HS-27A (cell line): ENCODE measurements around the gene CDCP1.

Source experiments
- DNase-seq: peaks from one replicate; pipeline ENCODE4 v3.0.0-alpha.2; 2012; ENCODE audit warnings: low read depth, missing footprints

Gene CDCP1

GRCh38 chr3:45110509-45110833, 35.7 kb downstream of the CDCP1 start:
- DNase-seq, result no peak

GRCh38 chr3:45109771-45110508, 36.2 kb downstream of the CDCP1 start:
- DNase-seq, result no peak

- no peak for DNase-seq
Observed at GRCh38 chr3:45106874-45107273, 39.3 kb downstream of the CDCP1 start.

GRCh38 chr3:45105855-45106671, 40.1 kb downstream of the CDCP1 start:
- DNase-seq, result peak; percentile 67

- DNase-seq, result no peak
Observed at GRCh38 chr3:45104715-45105711, 41.2 kb downstream of the CDCP1 start.

GRCh38 chr3:45103753-45104714, 42.1 kb downstream of the CDCP1 start:
- no peak for DNase-seq

- no peak for DNase-seq
Observed at GRCh38 chr3:45103334-45103733, 42.8 kb downstream of the CDCP1 start.

GRCh38 chr3:45100981-45101407, 45.2 kb downstream of the CDCP1 start:
- DNase-seq, result no peak

GRCh38 chr3:45098310-45098709, 47.9 kb downstream of the CDCP1 start:
- DNase-seq, result no peak

- no peak for DNase-seq
Observed at GRCh38 chr3:45097296-45097883, 48.8 kb downstream of the CDCP1 start.

- DNase-seq, result no peak
Observed at GRCh38 chr3:45095916-45096526, 50.2 kb downstream of the CDCP1 start.

GRCh38 chr3:45093176-45093575, 53.0 kb downstream of the CDCP1 start:
- no peak for DNase-seq

- no peak for DNase-seq
Observed at GRCh38 chr3:45092132-45093031, 53.8 kb downstream of the CDCP1 start.

GRCh38 chr3:45090855-45091254, 55.3 kb downstream of the CDCP1 start:
- no peak for DNase-seq

GRCh38 chr3:45088543-45089358, 57.4 kb downstream of the CDCP1 start:
- DNase-seq, result no peak

GRCh38 chr3:45087155-45087554, 59.0 kb downstream of the CDCP1 start:
- DNase-seq, result no peak

- peak; percentile 74 for DNase-seq
Observed at GRCh38 chr3:45084820-45085816, 61.1 kb downstream of the CDCP1 start.
